ENCODE measurements around the gene OSBPL2.

The OSBPL2 gene

GRCh38 chr20:62275219-62275618 is 36.9 kb downstream of the OSBPL2 start:
- H3K4me3 ChIP-seq (replicated peaks; ENCODE audit: low read depth, low read length), result no peak overlapping the region
- DNase-seq (ENCODE audit: low read depth), result no peak
- no peak for TF ChIP-seq CTCF (IDR thresholded peaks at IDR 0.05; ENCODE audit: low read length, missing control alignments)

GRCh38 chr20:62276439-62276838 is 38.1 kb downstream of the OSBPL2 start:
- DNase-seq (ENCODE audit: low read depth), result no peak
- no peak for TF ChIP-seq CTCF (IDR thresholded peaks at IDR 0.05; ENCODE audit: low read length, missing control alignments)
- H3K4me3 ChIP-seq (replicated peaks; ENCODE audit: low read depth, low read length), result no peak overlapping the region

GRCh38 chr20:62277253-62277652 is 38.9 kb downstream of the OSBPL2 start:
- DNase-seq (ENCODE audit: low read depth), result no peak
- H3K4me3 ChIP-seq (replicated peaks; ENCODE audit: low read depth, low read length), result no peak overlapping the region
- no peak for TF ChIP-seq CTCF (IDR thresholded peaks at IDR 0.05; ENCODE audit: low read length, missing control alignments)

DNA sequence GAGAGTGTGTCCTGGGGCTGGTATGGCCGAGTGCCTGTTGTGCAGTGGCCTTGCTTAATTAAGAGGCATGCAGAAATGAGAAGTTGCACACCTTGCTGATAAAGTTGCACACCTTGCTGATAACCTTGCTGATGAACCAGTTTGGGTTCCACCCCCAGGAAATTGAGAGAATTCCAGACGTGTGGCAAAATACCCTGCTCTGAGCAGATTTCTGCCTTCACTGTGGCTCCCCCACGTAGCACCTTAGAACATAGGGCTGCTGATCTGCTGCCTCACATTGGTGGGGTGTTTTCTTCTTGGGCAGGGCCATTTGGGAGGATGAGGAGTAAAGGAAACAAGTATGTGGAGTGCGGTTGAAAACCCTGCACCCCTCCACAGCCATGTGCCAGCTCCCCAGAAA is 42.0 kb downstream of the OSBPL2 start:
- no peak for DNase-seq (ENCODE audit: low read depth)
- no peak for TF ChIP-seq CTCF (IDR thresholded peaks at IDR 0.05; ENCODE audit: low read length, missing control alignments)
- H3K4me3 ChIP-seq (replicated peaks; ENCODE audit: low read depth, low read length), result no peak overlapping the region

GRCh38 chr20:62281161-62281933 is 43.0 kb downstream of the OSBPL2 start:
- no peak for DNase-seq (ENCODE audit: low read depth)
- no peak overlapping the region for H3K4me3 ChIP-seq (replicated peaks; ENCODE audit: low read depth, low read length)
- no peak for TF ChIP-seq CTCF (IDR thresholded peaks at IDR 0.05; ENCODE audit: low read length, missing control alignments)

GRCh38 chr20:62282103-62282502 is 43.8 kb downstream of the OSBPL2 start:
- no peak for TF ChIP-seq CTCF (IDR thresholded peaks at IDR 0.05; ENCODE audit: low read length, missing control alignments)
- DNase-seq (ENCODE audit: low read depth), result no peak
- no peak overlapping the region for H3K4me3 ChIP-seq (replicated peaks; ENCODE audit: low read depth, low read length)
